HepG2 (cell line): Measurements from ENCODE around the gene PLA2G4F. TPM values are rescaled to one million over a fixed set of nuclear protein-coding genes. Genes with fewer than 3 reads are reported as not detected.

ENCODE experiments used
- ATAC-seq: fragments of 200-7000 bp; cut with Tn5 transposase; 3 replicates; pipeline ENCODE4 v1.9.1; 2020; ENCODE audit warnings: mild to moderate bottlenecking, moderate library complexity
- BruUV-seq: library from RNA; stranded (reverse); fragments of 400-500 nt; replicated peaks from 2 replicates; lab custom pipeline; 2021; lab: Mats Ljungman, UMichigan
- CTCF ChIA-PET: fragments of 300-600 bp; formaldehyde crosslinking; extraction: SDS; loops from one replicate; lab custom pipeline; 2021; ENCODE audit warnings: low total read pairs, inconsistent platforms, low intra/inter-chr PET ratio; lab: Yijun Ruan, JAX
- POLR2A ChIA-PET: fragments of 350-600 bp; sonication (Branson Sonifier 250); formaldehyde crosslinking; loops from one replicate; lab custom pipeline; 2020; ENCODE audit warnings: antibody characterized with exemption, inconsistent platforms; lab: Yijun Ruan, JAX
- DNase-seq: peaks from one replicate; pipeline ENCODE4 v3.0.0-alpha.2; 2015; ENCODE audit warnings: low spot score
- FAIRE-seq: peaks from 3 replicates; lab custom pipeline; 2011; peaks lifted over from hg19 to GRCh38; lab: Jason Lieb, UNC
- H2AFZ ChIP-seq: one replicate; pipeline ENCODE4 v1.6.1; 2011; ENCODE audit warnings: low read length, inconsistent platforms
- H3K27ac ChIP-seq: fragments of 300-600 bp; 3 replicates; pipeline ENCODE4 v1.8.0; 2011; ENCODE audit warnings: mixed run types, mild to moderate bottlenecking, mixed read lengths, low read length, inconsistent platforms; ENCODE audit not compliant: insufficient read depth; ENCODE audit errors: extremely low read length
- H3K27me3 ChIP-seq, 2 experiments: fragments of 200-600 bp in 1 of 2; 2 replicates in 1 of 2; 3 replicates in 1 of 2; pipeline versions ENCODE4 v1.6.0 to v1.8.0; 2011; ENCODE audit warnings: low read length in 2 of 2, mild to moderate bottlenecking in 2 of 2, moderate library complexity in 2 of 2, inconsistent platforms in 1 of 2; ENCODE audit not compliant: insufficient read depth in 2 of 2, control insufficient read depth in 1 of 2
- H3K36me3 ChIP-seq, 2 experiments: fragments of 200-600 bp in 1 of 2; replicated peaks in 1 of 2; 2 replicates in 1 of 2; 3 replicates in 1 of 2; pipeline versions ENCODE4 v1.5.1 to v1.8.0; 2011; ENCODE audit warnings: low read length in 2 of 2, inconsistent platforms in 1 of 2; ENCODE audit not compliant: insufficient read depth in 2 of 2, control insufficient read depth in 1 of 2
- H3K4me1 ChIP-seq: 2 replicates; pipeline ENCODE4 v1.5.1; 2012; ENCODE audit warnings: low read length, inconsistent platforms; ENCODE audit not compliant: insufficient read depth
- H3K4me2 ChIP-seq: 2 replicates; pipeline ENCODE4 v1.6.0; 2011; ENCODE audit warnings: low read depth, low read length, inconsistent platforms
- H3K4me3 ChIP-seq, 3 experiments: fragments of 200-600 bp in 1 of 3; sonication (generic), shearing (Covaris generic) in 1 of 3; replicated peaks in 1 of 3; 2 replicates each; pipeline ENCODE4 v1.5.1; 2011 to 2016; ENCODE audit warnings: low read length in 3 of 3, inconsistent platforms in 2 of 3, low read depth in 2 of 3, mild to moderate bottlenecking in 2 of 3, control low read depth in 1 of 3, mixed read lengths in 1 of 3; ENCODE audit not compliant: insufficient read depth in 1 of 3
- H3K79me2 ChIP-seq: one replicate; pipeline ENCODE4 v1.6.1; 2011; ENCODE audit warnings: low read length, inconsistent platforms; ENCODE audit not compliant: insufficient read depth
- H3K9ac ChIP-seq: 2 replicates; pipeline ENCODE4 v1.6.0; 2011; ENCODE audit warnings: mild to moderate bottlenecking, low read depth, low read length, inconsistent platforms; ENCODE audit not compliant: insufficient read depth
- H3K9me3 ChIP-seq: 2 replicates; pipeline ENCODE4 v1.5.1; 2012; ENCODE audit warnings: mild to moderate bottlenecking, low read length
- H4K20me1 ChIP-seq: 2 replicates; pipeline ENCODE4 v1.6.0; 2011; ENCODE audit warnings: inconsistent platforms, mild to moderate bottlenecking, low read length, moderate library complexity; ENCODE audit not compliant: insufficient read depth
- ATF1 ChIP-seq: IDR thresholded peaks from 2 replicates; pipeline ENCODE4 v1.6.1; 2016; ENCODE audit warnings: mild to moderate bottlenecking, control low read depth
- BORCS8-MEF2B ChIP-seq: sonication (generic); formaldehyde crosslinking; IDR thresholded peaks from 2 replicates; pipeline ENCODE4 v1.8.0; 2022; ENCODE audit warnings: mild to moderate bottlenecking, missing genetic modification reagents
- DRAP1 ChIP-seq: IDR thresholded peaks from 2 replicates; pipeline ENCODE4 v1.6.1; 2016; ENCODE audit warnings: missing genetic modification reagents, missing compliant biosample characterization
- FIP1L1 ChIP-seq: fragments of 200-400 bp; formaldehyde crosslinking; IDR thresholded peaks from 2 replicates; pipeline ENCODE4 v1.6.1; 2018; ENCODE audit warnings: low read depth, mild to moderate bottlenecking, low read length, moderate library complexity, borderline replicate concordance; ENCODE audit not compliant: insufficient read depth
- FOXM1 ChIP-seq: sonication (generic); formaldehyde crosslinking; IDR thresholded peaks from 2 replicates; pipeline ENCODE4 v1.5.0; 2020; ENCODE audit warnings: missing genetic modification reagents
- HDAC6 ChIP-seq: fragments of 200-600 bp; sonication (generic); IDR thresholded peaks from 2 replicates; pipeline ENCODE4 v1.7.0; 2017; ENCODE audit warnings: mild to moderate bottlenecking, antibody characterized with exemption, low read length, low read depth
- HMGA1 ChIP-seq: sonication (generic); formaldehyde crosslinking; conservative IDR thresholded peaks from 2 replicates; pipeline ENCODE4 v1.4.0; 2020; ENCODE audit warnings: missing genetic modification reagents
- PHB2 ChIP-seq: fragments of 450-650 bp; IDR thresholded peaks from 2 replicates; pipeline ENCODE4 v1.6.1; 2018; ENCODE audit not compliant: partially characterized antibody
- POGK ChIP-seq: sonication (generic); formaldehyde crosslinking; conservative IDR thresholded peaks from 2 replicates; pipeline ENCODE4 v1.8.0; 2022; ENCODE audit warnings: mild to moderate bottlenecking, moderate library complexity, missing genetic modification reagents
- POLR2AphosphoS2 ChIP-seq: IDR thresholded peaks from 2 replicates; pipeline ENCODE4 v1.6.1; 2011; ENCODE audit warnings: low read depth, low read length, improper control_type of control experiment
- SETDB1 ChIP-seq: sonication (generic); formaldehyde crosslinking; IDR thresholded peaks from 2 replicates; pipeline ENCODE4 v1.5.1; 2020; ENCODE audit warnings: missing genetic modification reagents, mild to moderate bottlenecking, borderline replicate concordance
- SMAD1 ChIP-seq: sonication (generic); formaldehyde crosslinking; IDR thresholded peaks from 2 replicates; pipeline ENCODE4 v1.4.0; 2020; ENCODE audit warnings: missing genetic modification reagents, low read depth, mild to moderate bottlenecking, borderline replicate concordance
- ZKSCAN8 ChIP-seq: IDR thresholded peaks from 2 replicates; pipeline ENCODE4 v1.6.1; 2016; ENCODE audit warnings: borderline replicate concordance, missing genetic modification reagents, missing compliant biosample characterization
- ZNF138 ChIP-seq: sonication (generic); formaldehyde crosslinking; IDR thresholded peaks from 2 replicates; pipeline ENCODE4 v1.5.0; 2020; ENCODE audit warnings: mild to moderate bottlenecking, low read depth, missing genetic modification reagents
- ZNF329 ChIP-seq: sonication (generic); formaldehyde crosslinking; IDR thresholded peaks from 2 replicates; pipeline ENCODE4 v1.9.0; 2021; ENCODE audit warnings: low read depth, mild to moderate bottlenecking, missing genetic modification reagents
- WGBS: methylation state at CpG from one replicate; pipeline ENCODE4 v1.1.6; 2017; ENCODE audit warnings: low lambda C conversion rate; 5-methylcytosine and 5-hydroxymethylcytosine counted together
- in situ Hi-C: cut with HindIII; loops from 2 replicates; pipeline ENCODE4 v1.10.0; 2017; ENCODE audit warnings: low pct_unique_long_range_greater_than_20kb; ENCODE audit not compliant: extremely low pct_ligation_motif_present
- intact Hi-C: fragments of 100-400 bp; cut with micrococcal nuclease; formaldehyde crosslinking; loops from one replicate; pipeline ENCODE4 v1.10.0; 2022; ENCODE audit not compliant: unreplicated experiment
- polyA plus RNA-seq, 8 experiments: library from polyadenylated mRNA; depleted of rRNA in 3 of 8; stranded (reverse) in 7 of 8; unstranded in 1 of 8; fragments of >200 nt; fragmentation: Illumina TruSeq in 4 of 8; extraction: Trizol in 4 of 8; gene quantifications; 2 replicates each; pipeline versions ENCODE4 v1.2.1 to v1.2.3, GENCODE V29; 2011 to 2016; ENCODE audit warnings: low read depth in 4 of 8, missing spikeins in 1 of 8, mixed read lengths in 1 of 8; ENCODE audit not compliant: insufficient read depth in 1 of 8
- total RNA-seq, 5 experiments: library from RNA; depleted of rRNA; stranded (reverse); fragments of >200 nt; fragmentation: Illumina TruSeq; extraction: Trizol; gene quantifications; 2 replicates each; pipeline ENCODE4 v1.2.3, GENCODE V29; 2016; ENCODE audit warnings: low read depth in 1 of 5
- TF ChIP-seq, protein P1 (sequence below): sonication (generic); formaldehyde crosslinking; conservative IDR thresholded peaks from 2 replicates; pipeline ENCODE4 v1.4.0; 2020; ENCODE audit warnings: missing genetic modification reagents

Gene PLA2G4F
- total and polyA plus RNA-seq, 2 of the 13 experiments (the other 11 are each of a cell fraction or from before 2014, with no cell fraction given), result 0.07 TPM; not detected in 1

DNA sequence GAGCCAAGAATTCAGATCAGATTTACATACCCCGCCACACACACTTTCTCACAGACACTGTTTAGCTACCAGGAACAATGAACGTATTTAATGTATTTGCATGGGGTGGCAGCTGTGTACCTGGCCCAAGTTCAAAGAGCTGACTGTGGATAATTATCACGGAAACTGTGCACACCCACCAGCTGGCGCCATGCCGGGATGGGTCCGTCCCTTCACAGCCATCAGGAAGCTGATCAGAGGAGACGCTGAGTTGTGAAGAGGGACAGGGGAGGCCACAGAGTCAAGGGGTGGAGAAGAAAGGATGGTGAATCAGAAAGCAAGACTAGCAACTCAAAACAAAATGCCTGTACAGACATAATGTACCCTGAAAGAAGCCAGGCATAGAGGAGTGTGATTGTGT lies 49.0 kb downstream of the PLA2G4F start:
- FAIRE-seq, result no peak
- Histone ChIP-seq H3K27ac (no peak overlapping the region), H2AFZ (no peak overlapping the region), H3K4me3 (no peak overlapping the region), H3K79me2 (no peaks in the 10 kb centered on the region), H3K36me3 (no peaks in the 10 kb centered on the region), H3K4me2 (peak overlapping the region; percentile 42; the same call in 1 of the 2 replicates), H3K4me1 (peaks cover 28% of the 10 kb centered on the region), H3K27me3 (peaks cover 1 to 11% of the 10 kb centered on the region in 2 experiments; a peak in 4 of 5 replicates), H4K20me1 (no peaks in the 10 kb centered on the region), H3K9ac (no peak overlapping the region), H3K9me3 (no peaks in the 10 kb centered on the region)
- DNase-seq, result no peak
- no peak for ATAC-seq
- 3% methylated on average over 7 of the region's 7 CpGs for WGBS
- in situ Hi-C loops, result no loop called here
- ChIA-PET CTCF (no interaction called here), POLR2A (no interaction called here)
- intact Hi-C loops, result no loop called here
- no TSS peak for BruUV-seq
- TF ChIP-seq FIP1L1 (no peak), ZNF138 (CRISPR knock-in tag) (no peak), PHB2 (no peak), ZNF329 (CRISPR knock-in tag) (no peak), ATF1 (CRISPR knock-in tag) (no peak), BORCS8-MEF2B (no peak), FOXM1 (CRISPR knock-in tag) (no peak), ZKSCAN8 (CRISPR knock-in tag) (no peak), HDAC6 (no peak), HMGA1 (no peak), POLR2AphosphoS2 (no peak), DRAP1 (CRISPR knock-in tag) (no peak), SETDB1 (CRISPR knock-in tag) (no peak), POGK (CRISPR knock-in tag) (no peak), SMAD1 (CRISPR knock-in tag) (no peak)
- TF ChIP-seq, protein P1, sequence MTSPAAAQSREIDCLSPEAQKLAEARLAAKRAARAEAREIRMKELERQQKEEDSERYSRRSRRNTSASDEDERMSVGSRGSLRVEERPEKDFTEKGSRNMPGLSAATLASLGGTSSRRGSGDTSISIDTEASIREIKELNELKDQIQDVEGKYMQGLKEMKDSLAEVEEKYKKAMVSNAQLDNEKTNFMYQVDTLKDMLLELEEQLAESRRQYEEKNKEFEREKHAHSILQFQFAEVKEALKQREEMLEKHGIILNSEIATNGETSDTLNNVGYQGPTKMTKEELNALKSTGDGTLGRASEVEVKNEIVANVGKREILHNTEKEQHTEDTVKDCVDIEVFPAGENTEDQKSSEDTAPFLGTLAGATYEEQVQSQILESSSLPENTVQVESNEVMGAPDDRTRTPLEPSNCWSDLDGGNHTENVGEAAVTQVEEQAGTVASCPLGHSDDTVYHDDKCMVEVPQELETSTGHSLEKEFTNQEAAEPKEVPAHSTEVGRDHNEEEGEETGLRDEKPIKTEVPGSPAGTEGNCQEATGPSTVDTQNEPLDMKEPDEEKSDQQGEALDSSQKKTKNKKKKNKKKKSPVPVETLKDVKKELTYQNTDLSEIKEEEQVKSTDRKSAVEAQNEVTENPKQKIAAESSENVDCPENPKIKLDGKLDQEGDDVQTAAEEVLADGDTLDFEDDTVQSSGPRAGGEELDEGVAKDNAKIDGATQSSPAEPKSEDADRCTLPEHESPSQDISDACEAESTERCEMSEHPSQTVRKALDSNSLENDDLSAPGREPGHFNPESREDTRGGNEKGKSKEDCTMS (CRISPR knock-in tag), result no peak
